OCI-LY1 (cell line): ENCODE results near the gene GRIA4.

Experiments used
- H2AFZ ChIP-seq: fragments of 200-600 bp; sonication (generic), shearing (Covaris generic); 2 replicates; pipeline ENCODE4 v1.6.0; 2014; ENCODE audit warnings: antibody characterized with exemption, mild to moderate bottlenecking, low read length
- H3F3A ChIP-seq: fragments of 200-600 bp; sonication (generic), shearing (Covaris generic); 2 replicates; pipeline ENCODE4 v1.6.0; 2014; ENCODE audit warnings: mild to moderate bottlenecking, antibody characterized with exemption, low read length, moderate library complexity; ENCODE audit not compliant: insufficient read depth
- H3K27ac ChIP-seq: fragments of 200-600 bp; sonication (generic); 2 replicates; pipeline ENCODE4 v1.5.1; 2014; ENCODE audit warnings: low read length, mixed run types, mild to moderate bottlenecking, low read depth; ENCODE audit not compliant: poor library complexity, severe bottlenecking
- H3K27me3 ChIP-seq: fragments of 200-600 bp; sonication (generic); 2 replicates; pipeline ENCODE4 v1.6.0; 2014; ENCODE audit warnings: antibody characterized with exemption, mild to moderate bottlenecking, low read length, moderate library complexity; ENCODE audit not compliant: insufficient read depth
- H3K36me3 ChIP-seq: fragments of 200-600 bp; sonication (generic); 2 replicates; pipeline ENCODE4 v1.6.1; 2014; ENCODE audit warnings: mild to moderate bottlenecking, antibody characterized with exemption, low read length, moderate library complexity, mixed read lengths; ENCODE audit not compliant: insufficient read depth
- H3K4me1 ChIP-seq: fragments of 200-600 bp; sonication (generic); 2 replicates; pipeline ENCODE4 v1.5.1; 2014; ENCODE audit warnings: mild to moderate bottlenecking, low read length, moderate library complexity; ENCODE audit not compliant: insufficient read depth, severe bottlenecking
- H3K4me2 ChIP-seq: fragments of 200-600 bp; sonication (generic), shearing (Covaris generic); 2 replicates; pipeline ENCODE4 v1.6.1; 2014; ENCODE audit warnings: low read length
- H3K4me3 ChIP-seq: fragments of 200-600 bp; sonication (generic); 2 replicates; pipeline ENCODE4 v1.5.1; 2014; ENCODE audit warnings: low read length, low read depth, mild to moderate bottlenecking, mixed read lengths; ENCODE audit not compliant: poor library complexity, severe bottlenecking
- H3K79me2 ChIP-seq: fragments of 200-600 bp; shearing (Covaris generic); 2 replicates; pipeline ENCODE4 v1.6.1; 2016; ENCODE audit warnings: mixed run types, low read length, mixed read lengths; ENCODE audit not compliant: insufficient read depth
- H3K9ac ChIP-seq: fragments of 200-600 bp; sonication (generic), shearing (Covaris generic); 2 replicates; pipeline ENCODE4 v1.6.1; 2014; ENCODE audit warnings: mild to moderate bottlenecking, low read length, mixed read lengths
- H3K9me2 ChIP-seq: fragments of 200-600 bp; sonication (generic), shearing (Covaris generic); 2 replicates; pipeline ENCODE4 v1.6.1; 2014; ENCODE audit warnings: low read depth, mild to moderate bottlenecking, low read length, mixed read lengths
- H3K9me3 ChIP-seq: fragments of 200-600 bp; shearing (Covaris generic); 2 replicates; pipeline ENCODE4 v1.6.1; 2014; ENCODE audit warnings: low read length, mixed read lengths
- H4K20me1 ChIP-seq: fragments of 200-600 bp; sonication (generic), shearing (Covaris generic); 2 replicates; pipeline ENCODE4 v1.6.0; 2016; ENCODE audit warnings: mild to moderate bottlenecking, low read length; ENCODE audit not compliant: insufficient read depth
- EZH2 ChIP-seq: fragments of 200-600 bp; sonication (generic), shearing (Covaris generic); IDR thresholded peaks from 2 replicates; pipeline ENCODE4 v1.8.0; 2017; ENCODE audit warnings: borderline replicate concordance, mixed run types, mild to moderate bottlenecking, antibody characterized with exemption, low read length, moderate library complexity, mixed read lengths
- TF ChIP-seq, protein P1 (sequence below): fragments of 200-600 bp; sonication (generic), shearing (Covaris generic); IDR thresholded peaks from 2 replicates; pipeline ENCODE4 v1.5.1; 2017; ENCODE audit warnings: mild to moderate bottlenecking, antibody characterized with exemption, low read length, moderate library complexity, mixed read lengths

Gene GRIA4

GRCh38 chr11:105918600-105918999, 308.7 kb downstream of the GRIA4 start:
- no peak overlapping the region for H3K4me2 ChIP-seq
- no peaks in the 10 kb centered on the region for H3K79me2 ChIP-seq
- no peak overlapping the region for H3K4me3 ChIP-seq
- H3K27me3 ChIP-seq, result no peaks in the 10 kb centered on the region
- H3K27ac ChIP-seq, result no peak overlapping the region
- no peaks in the 10 kb centered on the region for H3K4me1 ChIP-seq
- no peaks in the 10 kb centered on the region for H3F3A ChIP-seq
- no peak overlapping the region for H3K9ac ChIP-seq
- TF ChIP-seq, protein P1, sequence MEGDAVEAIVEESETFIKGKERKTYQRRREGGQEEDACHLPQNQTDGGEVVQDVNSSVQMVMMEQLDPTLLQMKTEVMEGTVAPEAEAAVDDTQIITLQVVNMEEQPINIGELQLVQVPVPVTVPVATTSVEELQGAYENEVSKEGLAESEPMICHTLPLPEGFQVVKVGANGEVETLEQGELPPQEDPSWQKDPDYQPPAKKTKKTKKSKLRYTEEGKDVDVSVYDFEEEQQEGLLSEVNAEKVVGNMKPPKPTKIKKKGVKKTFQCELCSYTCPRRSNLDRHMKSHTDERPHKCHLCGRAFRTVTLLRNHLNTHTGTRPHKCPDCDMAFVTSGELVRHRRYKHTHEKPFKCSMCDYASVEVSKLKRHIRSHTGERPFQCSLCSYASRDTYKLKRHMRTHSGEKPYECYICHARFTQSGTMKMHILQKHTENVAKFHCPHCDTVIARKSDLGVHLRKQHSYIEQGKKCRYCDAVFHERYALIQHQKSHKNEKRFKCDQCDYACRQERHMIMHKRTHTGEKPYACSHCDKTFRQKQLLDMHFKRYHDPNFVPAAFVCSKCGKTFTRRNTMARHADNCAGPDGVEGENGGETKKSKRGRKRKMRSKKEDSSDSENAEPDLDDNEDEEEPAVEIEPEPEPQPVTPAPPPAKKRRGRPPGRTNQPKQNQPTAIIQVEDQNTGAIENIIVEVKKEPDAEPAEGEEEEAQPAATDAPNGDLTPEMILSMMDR, result no peak
- TF ChIP-seq EZH2, result no peak
- no peaks in the 10 kb centered on the region for H3K9me2 ChIP-seq
- H3K36me3 ChIP-seq, result no peaks in the 10 kb centered on the region
- H4K20me1 ChIP-seq, result no peaks in the 10 kb centered on the region
- no peak overlapping the region for H2AFZ ChIP-seq
- H3K9me3 ChIP-seq, result no peaks in the 10 kb centered on the region

- no peak overlapping the region for H3K9ac ChIP-seq
- H3F3A ChIP-seq, result no peaks in the 10 kb centered on the region
- no peaks in the 10 kb centered on the region for H3K9me3 ChIP-seq
- no peaks in the 10 kb centered on the region for H3K79me2 ChIP-seq
- H3K9me2 ChIP-seq, result no peaks in the 10 kb centered on the region
- no peaks in the 10 kb centered on the region for H3K36me3 ChIP-seq
- H3K4me3 ChIP-seq, result no peak overlapping the region
- H3K27ac ChIP-seq, result no peak overlapping the region
- no peak overlapping the region for H2AFZ ChIP-seq
- H3K27me3 ChIP-seq, result no peaks in the 10 kb centered on the region
- no peaks in the 10 kb centered on the region for H3K4me1 ChIP-seq
- TF ChIP-seq, protein P1, result no peak
- no peak for TF ChIP-seq EZH2
- no peak overlapping the region for H3K4me2 ChIP-seq
- H4K20me1 ChIP-seq, result no peaks in the 10 kb centered on the region
Measured at GRCh38 chr11:105923252-105923651, 313.4 kb downstream of the GRIA4 start.

DNA sequence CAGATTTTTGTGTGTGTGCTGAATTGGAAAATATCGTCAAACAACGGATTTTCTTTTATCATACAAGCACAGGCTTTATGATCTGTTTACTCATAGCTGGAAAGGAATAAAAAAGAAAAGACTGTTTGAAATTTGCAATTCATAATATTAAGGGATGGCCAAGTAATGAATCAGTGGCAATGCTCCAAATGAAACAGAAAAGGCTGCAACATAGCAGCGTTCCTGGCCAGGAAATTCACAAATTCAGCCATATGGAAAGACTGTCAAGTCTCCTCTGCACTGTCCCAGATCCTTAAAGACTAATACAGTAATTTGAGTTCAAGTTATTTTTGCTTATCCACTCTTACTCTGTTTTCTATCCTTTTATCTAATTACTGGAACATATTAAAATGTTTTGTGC, 313.9 kb downstream of the GRIA4 start:
- TF ChIP-seq EZH2, result no peak
- TF ChIP-seq, protein P1, result no peak
- Histone ChIP-seq H3K9me3 (no peaks in the 10 kb centered on the region), H3K4me1 (no peaks in the 10 kb centered on the region), H3K79me2 (no peaks in the 10 kb centered on the region), H3K4me2 (no peak overlapping the region), H2AFZ (no peak overlapping the region), H4K20me1 (no peaks in the 10 kb centered on the region), H3K27me3 (no peaks in the 10 kb centered on the region), H3K36me3 (no peaks in the 10 kb centered on the region), H3K9ac (no peak overlapping the region), H3K27ac (no peak overlapping the region), H3F3A (no peaks in the 10 kb centered on the region), H3K9me2 (no peaks in the 10 kb centered on the region), H3K4me3 (no peak overlapping the region)
